Thymus (tissue), 11 donors: ENCODE data around the gene BMPR1B. TPM values are rescaled to one million over a fixed set of nuclear protein-coding genes. Genes with fewer than 3 reads are reported as not detected.

Experiments used
- DNase-seq, 9 donors: peaks; one replicate each; pipeline ENCODE4 v3.0.0-alpha.2; 2013; ENCODE audit warnings: low spot score in 9 of 9, low read depth in 6 of 9, missing footprints in 1 of 9
- H3K27ac ChIP-seq, 2 donors: one replicate each; pipeline ENCODE4 v1.5.1; 2013; ENCODE audit warnings: control low read depth in 1 of 2, low read depth in 1 of 2, low read length in 1 of 2, mild to moderate bottlenecking in 1 of 2, moderate library complexity in 1 of 2
- H3K27me3 ChIP-seq, 2 donors: one replicate each; pipeline ENCODE4 v1.5.1; 2013; ENCODE audit warnings: low read length in 1 of 2; ENCODE audit not compliant: control insufficient read depth in 2 of 2, insufficient read depth in 1 of 2
- H3K36me3 ChIP-seq, 2 donors: one replicate each; pipeline ENCODE4 v1.5.1; 2013; ENCODE audit warnings: low read length in 1 of 2, mild to moderate bottlenecking in 1 of 2, moderate library complexity in 1 of 2; ENCODE audit not compliant: control insufficient read depth in 2 of 2, insufficient read depth in 2 of 2
- H3K4me1 ChIP-seq, 2 donors: one replicate each; pipeline ENCODE4 v1.5.1; 2013; ENCODE audit warnings: low read length in 2 of 2; ENCODE audit not compliant: control insufficient read depth in 2 of 2, insufficient read depth in 2 of 2
- H3K4me3 ChIP-seq, 2 donors: one replicate each; pipeline ENCODE4 v1.5.1; 2013; ENCODE audit warnings: low read length in 2 of 2, control low read depth in 1 of 2, mild to moderate bottlenecking in 1 of 2
- H3K9me3 ChIP-seq, 2 donors: one replicate each; pipeline ENCODE4 v1.5.1; 2013; ENCODE audit warnings: low read length in 1 of 2, mild to moderate bottlenecking in 1 of 2; ENCODE audit not compliant: control insufficient read depth in 2 of 2, insufficient read depth in 1 of 2
- WGBS: extraction: QIAGEN DNeasy Blood & Tissue Kit; methylation state at CpG from one replicate; pipeline ENCODE4 v1.1.7; 2013; 5-methylcytosine and 5-hydroxymethylcytosine counted together
- polyA plus RNA-seq: library from polyadenylated mRNA; stranded (reverse); fragments of 200-250 nt; gene quantifications from one replicate; pipeline ENCODE4 v1.2.3, GENCODE V29; 2013
- total RNA-seq: library from RNA; stranded (reverse); fragments of 120-200 nt; gene quantifications from one replicate; pipeline ENCODE4 v1.2.4, GENCODE V29; 2013
- donor health status: healthy.

The BMPR1B gene
- total and polyA plus RNA-seq, 2 donors = 2.2 to 12.5 TPM

- Histone ChIP-seq H3K36me3 (no peaks in the 10 kb centered on the region), H3K9me3 (no peaks in the 10 kb centered on the region), H3K4me3 (no peak overlapping the region), H3K27ac (no peak overlapping the region), H3K4me1 (no peaks in the 10 kb centered on the region), H3K27me3 (peaks cover 0 to 5% of the 10 kb centered on the region in 2 donors)
- no peak for DNase-seq
- WGBS = 99% methylated on average over 1 of the region's 1 CpG
Observed at GRCh38 chr4:94767446-94767845, 9.7 kb downstream of the BMPR1B start.

GRCh38 chr4:94782707-94783106 lies 25.0 kb downstream of the BMPR1B start:
- no peak overlapping the region for H3K27ac ChIP-seq
- 47% methylated on average over 1 of the region's 1 CpG for WGBS
- no peaks in the 10 kb centered on the region for H3K9me3 ChIP-seq
- no peak overlapping the region for H3K4me3 ChIP-seq
- no peak for DNase-seq
- no peaks in the 10 kb centered on the region for H3K36me3 ChIP-seq
- no peaks in the 10 kb centered on the region for H3K4me1 ChIP-seq
- no peaks in the 10 kb centered on the region for H3K27me3 ChIP-seq

- Histone ChIP-seq H3K27me3 (no peaks in the 10 kb centered on the region), H3K36me3 (no peaks in the 10 kb centered on the region), H3K27ac (no peak overlapping the region), H3K4me1 (no peaks in the 10 kb centered on the region), H3K4me3 (no peak overlapping the region), H3K9me3 (no peaks in the 10 kb centered on the region)
- WGBS = 97% methylated on average over 4 of the region's 4 CpGs
- no peak for DNase-seq
Observed at GRCh38 chr4:94791701-94792100, 33.9 kb downstream of the BMPR1B start.

- H3K9me3 ChIP-seq = no peaks in the 10 kb centered on the region
- WGBS = 91% methylated on average over 3 of the region's 3 CpGs
- H3K4me1 ChIP-seq = no peaks in the 10 kb centered on the region
- H3K36me3 ChIP-seq = no peaks in the 10 kb centered on the region
- no peak overlapping the region for H3K4me3 ChIP-seq
- no peak for DNase-seq
- H3K27ac ChIP-seq = no peak overlapping the region
- no peaks in the 10 kb centered on the region for H3K27me3 ChIP-seq
Observed at GRCh38 chr4:94798808-94799207, 41.1 kb downstream of the BMPR1B start.

GRCh38 chr4:94801016-94801415 lies 43.3 kb downstream of the BMPR1B start:
- 95% methylated on average over 2 of the region's 2 CpGs for WGBS
- no peak for DNase-seq
- H3K36me3 ChIP-seq = no peaks in the 10 kb centered on the region
- H3K27ac ChIP-seq = no peak overlapping the region
- H3K4me3 ChIP-seq = no peak overlapping the region
- H3K9me3 ChIP-seq = no peaks in the 10 kb centered on the region
- H3K4me1 ChIP-seq = no peaks in the 10 kb centered on the region
- no peaks in the 10 kb centered on the region for H3K27me3 ChIP-seq

GRCh38 chr4:94802091-94802490 lies 44.3 kb downstream of the BMPR1B start:
- Histone ChIP-seq H3K36me3 (no peaks in the 10 kb centered on the region), H3K4me3 (no peak overlapping the region), H3K27me3 (no peaks in the 10 kb centered on the region), H3K9me3 (no peaks in the 10 kb centered on the region), H3K4me1 (no peaks in the 10 kb centered on the region), H3K27ac (no peak overlapping the region)
- WGBS = 92% methylated on average over 4 of the region's 4 CpGs
- no peak for DNase-seq

GRCh38 chr4:94803181-94803580 lies 45.4 kb downstream of the BMPR1B start:
- Histone ChIP-seq H3K4me3 (no peak overlapping the region), H3K4me1 (no peaks in the 10 kb centered on the region), H3K9me3 (no peaks in the 10 kb centered on the region), H3K27ac (no peak overlapping the region), H3K27me3 (no peaks in the 10 kb centered on the region), H3K36me3 (no peaks in the 10 kb centered on the region)
- 84% methylated on average over 2 of the region's 2 CpGs for WGBS
- DNase-seq = no peak

- Histone ChIP-seq H3K27me3 (no peaks in the 10 kb centered on the region), H3K4me3 (no peak overlapping the region), H3K9me3 (no peaks in the 10 kb centered on the region), H3K36me3 (no peaks in the 10 kb centered on the region), H3K4me1 (no peaks in the 10 kb centered on the region), H3K27ac (no peak overlapping the region)
- DNase-seq = no peak
- WGBS = 96% methylated on average over 4 of the region's 4 CpGs
Observed at GRCh38 chr4:94804650-94805049, 46.9 kb downstream of the BMPR1B start.

- H3K4me1 ChIP-seq = no peaks in the 10 kb centered on the region
- H3K27ac ChIP-seq = no peak overlapping the region
- no peaks in the 10 kb centered on the region for H3K27me3 ChIP-seq
- WGBS = 98% methylated on average over 2 of the region's 2 CpGs
- no peak overlapping the region for H3K4me3 ChIP-seq
- no peak for DNase-seq
- no peaks in the 10 kb centered on the region for H3K36me3 ChIP-seq
- H3K9me3 ChIP-seq = no peaks in the 10 kb centered on the region
Observed at GRCh38 chr4:94806376-94806775, 48.6 kb downstream of the BMPR1B start.

- no peak for DNase-seq
- Histone ChIP-seq H3K36me3 (no peaks in the 10 kb centered on the region), H3K27ac (no peak overlapping the region), H3K9me3 (no peaks in the 10 kb centered on the region), H3K27me3 (no peaks in the 10 kb centered on the region), H3K4me3 (no peak overlapping the region), H3K4me1 (no peaks in the 10 kb centered on the region)
- 85% methylated on average over 5 of the region's 5 CpGs for WGBS
Observed at GRCh38 chr4:94811643-94812042, 53.9 kb downstream of the BMPR1B start.
